Stimulated activated CD8-positive, alpha-beta memory T cell treated with anti-CD3 and anti-CD28 coated beads, Interleukin-2, amount 100 ng/mL, for 1 hour (primary cell): ENCODE measurements around the gene CDH16.
"Not testable (repeated sequence)": the region's sequence is repeated elsewhere in the genome, so short reads cannot be mapped to it uniquely, and the experiment has no call there.

Experiments used
- DNase-seq, 2 donors: peaks; one replicate each; pipeline ENCODE4 v3.0.0-alpha.2; 2020; ENCODE audit warnings: low read depth in 2 of 2

Gene CDH16

GRCh38 chr16:66910175-66910940 lies 8.3 kb downstream of the CDH16 start:
- no peak for DNase-seq

GRCh38 chr16:66908762-66909559 lies 9.7 kb downstream of the CDH16 start:
- no peak for DNase-seq

GRCh38 chr16:66908116-66908515 lies 10.6 kb downstream of the CDH16 start:
- DNase-seq: no peak

- no peak for DNase-seq
Measured at GRCh38 chr16:66906916-66907836, 11.5 kb downstream of the CDH16 start.

- DNase-seq: no peak
Measured at GRCh38 chr16:66905633-66906539, 12.8 kb downstream of the CDH16 start.

GRCh38 chr16:66904846-66905632 lies 13.6 kb downstream of the CDH16 start:
- DNase-seq: no peak

- no peak for DNase-seq
Measured at GRCh38 chr16:66904428-66904845, 14.2 kb downstream of the CDH16 start.

- no peak for DNase-seq
Measured at GRCh38 chr16:66903544-66904427, 14.9 kb downstream of the CDH16 start.

- no peak for DNase-seq
Measured at GRCh38 chr16:66902648-66903543, 15.8 kb downstream of the CDH16 start.

GRCh38 chr16:66901626-66902025 lies 17.1 kb downstream of the CDH16 start:
- DNase-seq: no peak

GRCh38 chr16:66900721-66901441 lies 17.8 kb downstream of the CDH16 start:
- no peak for DNase-seq

- no peak for DNase-seq
Measured at GRCh38 chr16:66899945-66900710, 18.6 kb downstream of the CDH16 start.

- DNase-seq: no peak
Measured at GRCh38 chr16:66899310-66899944, 19.3 kb downstream of the CDH16 start.

GRCh38 chr16:66898933-66899309 lies 19.8 kb downstream of the CDH16 start:
- DNase-seq: no peak

- DNase-seq: no peak
Measured at GRCh38 chr16:66898207-66898606, 20.5 kb downstream of the CDH16 start.

GRCh38 chr16:66896682-66897081 lies 22.0 kb downstream of the CDH16 start:
- not testable (repeated sequence) for DNase-seq
